Fibroblast of skin of left biceps (primary cell): ENCODE measurements around the gene MS4A4E.
"Not testable (repeated sequence)": the region's sequence is repeated elsewhere in the genome, so short reads cannot be mapped to it uniquely, and the experiment has no call there.

Experiments used
- DNase-seq, 2 experiments: peaks; one replicate each; pipeline ENCODE4 v3.0.0-alpha.2; 2013; ENCODE audit warnings: low read depth in 2 of 2

Gene MS4A4E

GRCh38 chr11:60242740-60243239 is at the start of gene MS4A4E:
Gene MS4A4E (minus strand): TSS chr11:60243137. CDS start chr11:60230055, 13,082 bp downstream.
- no peak for DNase-seq

- no peak for DNase-seq
Observed at GRCh38 chr11:60292145-60292544, 49.2 kb upstream of the MS4A4E start.

DNA sequence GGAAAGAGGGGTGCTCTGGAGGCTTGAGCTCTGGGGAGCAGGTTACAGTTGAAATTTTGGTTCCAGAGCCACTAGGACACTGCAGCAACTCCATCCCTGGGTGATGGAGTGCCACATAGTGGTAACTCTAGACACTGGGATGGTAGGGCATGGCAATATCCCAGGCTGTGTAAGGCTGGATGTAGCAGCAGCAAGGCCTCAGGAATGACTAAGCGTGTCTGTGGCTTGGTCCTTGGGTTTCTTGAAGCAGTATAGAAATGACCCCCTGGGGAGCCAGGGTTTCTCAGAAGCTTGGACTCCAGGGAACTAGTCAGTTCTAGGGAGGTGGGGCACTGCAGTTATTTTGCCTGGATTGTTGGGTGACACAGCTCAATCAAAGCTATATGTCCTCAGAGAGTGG is 45.6 kb upstream of the MS4A4E start:
- DNase-seq, result no peak

- DNase-seq, result not testable (repeated sequence)
Observed at GRCh38 chr11:60285411-60286126, 42.6 kb upstream of the MS4A4E start.

GRCh38 chr11:60282286-60282685 is 39.3 kb upstream of the MS4A4E start:
- DNase-seq, result no peak

DNA sequence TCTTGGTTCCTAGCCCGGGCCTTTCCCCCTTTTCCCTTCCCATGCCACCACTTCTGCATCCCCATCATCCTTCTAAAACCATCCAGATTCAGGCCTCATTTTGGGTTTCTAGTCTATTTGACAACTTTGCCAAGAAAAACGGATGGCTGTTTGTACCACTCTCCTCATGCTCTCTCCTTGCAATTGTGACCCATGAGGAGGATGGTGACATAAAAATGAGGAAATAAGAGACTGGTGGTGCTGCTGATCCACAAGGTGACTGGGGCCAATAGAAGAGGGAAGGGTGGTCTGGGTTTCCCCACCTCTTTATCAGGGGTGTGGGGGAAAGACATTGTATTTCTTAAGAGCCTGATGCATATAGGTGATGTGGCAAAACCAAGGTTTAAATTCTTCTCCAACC is 38.5 kb upstream of the MS4A4E start:
- no peak for DNase-seq

- no peak for DNase-seq
Observed at GRCh38 chr11:60280412-60280811, 37.5 kb upstream of the MS4A4E start, which contains the start of gene MS4A4A. Gene MS4A4A (plus strand): TSS chr11:60280666. CDS start chr11:60280676, 10 bp downstream.

- DNase-seq, result no peak
Observed at GRCh38 chr11:60274416-60274815, 31.5 kb upstream of the MS4A4E start.

DNA sequence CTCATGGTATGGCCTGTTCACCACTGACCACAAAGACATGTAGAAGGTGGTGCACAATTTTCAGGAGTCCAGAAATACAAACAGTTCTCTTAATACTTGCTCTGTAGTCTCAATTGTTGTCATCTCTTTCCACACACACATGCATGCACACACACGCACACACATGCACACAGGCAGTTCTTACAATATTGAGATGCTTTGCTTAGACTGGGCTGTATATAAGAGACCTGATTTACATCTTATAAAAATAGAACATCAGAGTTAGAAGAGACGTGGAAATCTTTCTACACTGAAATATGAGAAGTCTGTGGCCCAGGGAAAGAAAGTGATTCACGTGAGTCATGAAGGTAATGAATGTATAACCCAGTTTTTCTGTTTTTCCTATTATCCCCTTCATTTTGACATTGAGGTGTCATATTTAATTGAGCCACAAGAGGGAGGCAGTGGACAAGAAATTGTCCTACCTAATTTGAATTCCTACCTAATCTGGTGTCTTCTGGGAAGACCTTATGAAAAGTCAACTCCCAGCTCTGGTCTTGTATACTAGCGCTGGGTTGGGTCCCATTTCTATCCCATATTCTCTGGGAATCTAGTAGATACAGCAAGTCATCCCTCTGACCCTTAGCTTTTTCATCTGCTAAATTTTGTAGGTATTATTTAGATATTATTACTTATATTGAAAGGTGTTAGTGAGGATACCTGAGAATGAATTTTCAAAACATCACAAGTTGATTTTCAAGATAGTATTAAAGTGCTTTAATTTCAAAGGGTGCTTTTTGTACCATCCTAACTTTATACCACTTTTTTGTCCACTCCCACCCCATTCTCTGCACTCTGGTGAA is 22.7 kb upstream of the MS4A4E start:
- DNase-seq, result no peak

- DNase-seq, result no peak
Observed at GRCh38 chr11:60264644-60265043, 21.7 kb upstream of the MS4A4E start.

DNA sequence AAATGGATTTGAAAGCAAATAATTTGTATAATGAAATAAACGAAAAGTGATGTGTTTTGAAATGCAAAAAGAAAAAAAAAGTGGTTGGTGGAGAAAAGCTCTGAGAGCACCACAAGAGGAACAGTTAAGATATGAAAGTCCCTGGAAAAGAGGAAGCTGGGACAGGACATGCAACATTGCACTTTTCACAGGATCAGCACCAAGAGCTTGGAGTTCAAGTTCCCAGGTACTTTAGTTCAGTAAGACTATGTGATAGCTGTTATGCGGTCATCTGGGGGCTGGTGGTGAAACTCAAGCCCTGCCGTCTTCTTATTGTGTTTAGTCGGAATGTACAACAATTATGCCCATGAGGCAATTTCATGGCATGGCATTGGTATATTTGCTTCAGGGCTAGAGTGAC is 20.5 kb upstream of the MS4A4E start:
- DNase-seq, result no peak

DNA sequence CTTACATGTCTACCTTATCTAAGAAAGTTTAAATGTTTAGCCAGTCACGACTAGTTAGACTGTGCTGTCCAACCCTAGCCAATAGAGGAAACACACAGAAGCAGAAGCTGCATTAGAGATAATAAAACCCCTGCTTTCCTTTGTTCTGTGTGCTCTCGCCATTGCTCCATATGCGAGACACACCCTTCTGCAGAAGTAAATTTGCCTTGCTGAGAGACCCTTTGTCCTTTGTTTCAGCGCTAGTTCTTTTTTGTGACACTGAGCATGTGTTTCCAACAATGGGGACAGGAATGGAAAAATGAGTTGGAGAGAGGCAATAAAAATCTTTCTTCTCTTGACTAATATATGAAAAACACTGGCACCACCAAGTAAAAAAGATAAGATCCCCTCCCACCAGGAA is 18.1 kb upstream of the MS4A4E start:
- DNase-seq, result no peak

DNA sequence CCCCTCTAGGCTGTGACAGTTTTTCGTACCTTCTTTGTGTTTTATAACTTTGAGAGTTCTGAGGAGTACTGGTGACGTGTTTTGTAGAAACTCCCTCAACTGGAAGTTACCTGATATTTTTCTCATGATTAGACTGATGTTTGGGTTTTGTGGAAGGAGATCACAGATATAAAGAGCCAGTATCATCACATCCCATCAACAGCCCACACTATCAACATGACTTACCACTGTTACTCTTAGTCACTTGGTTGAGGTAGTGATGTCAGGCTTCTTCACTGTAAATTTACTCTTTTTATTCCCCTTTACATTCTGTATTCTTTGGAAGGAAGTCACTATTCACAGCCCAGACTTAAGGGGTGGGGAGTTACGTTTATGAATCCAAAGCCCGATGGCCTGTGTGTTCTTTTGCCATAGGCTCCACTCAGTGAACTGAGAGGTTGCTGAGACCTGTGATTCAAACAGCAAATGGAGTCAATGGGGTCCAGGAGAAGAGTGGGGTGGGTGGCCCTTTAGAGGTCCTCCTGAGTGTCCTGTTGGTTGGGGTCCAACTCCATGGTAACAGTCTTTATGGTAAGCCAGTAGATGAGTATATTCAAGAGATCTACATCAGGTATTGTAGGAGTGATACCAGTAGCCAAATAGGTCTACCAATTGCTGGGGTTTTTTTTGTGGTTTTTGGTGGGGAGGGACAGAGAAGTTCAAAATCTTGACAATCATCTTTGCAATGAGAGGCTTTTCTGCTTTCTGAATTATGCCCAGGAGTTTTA is 15.2 kb upstream of the MS4A4E start:
- DNase-seq, result no peak

- DNase-seq, result no peak
Observed at GRCh38 chr11:60252213-60253108, 9.5 kb upstream of the MS4A4E start.

- DNase-seq, result no peak
Observed at GRCh38 chr11:60251485-60252212, 8.7 kb upstream of the MS4A4E start.

- DNase-seq, result no peak
Observed at GRCh38 chr11:60241786-60242185, 1.2 kb downstream of the MS4A4E start.

- no peak for DNase-seq
Observed at GRCh38 chr11:60240662-60241061, 2.3 kb downstream of the MS4A4E start.

DNA sequence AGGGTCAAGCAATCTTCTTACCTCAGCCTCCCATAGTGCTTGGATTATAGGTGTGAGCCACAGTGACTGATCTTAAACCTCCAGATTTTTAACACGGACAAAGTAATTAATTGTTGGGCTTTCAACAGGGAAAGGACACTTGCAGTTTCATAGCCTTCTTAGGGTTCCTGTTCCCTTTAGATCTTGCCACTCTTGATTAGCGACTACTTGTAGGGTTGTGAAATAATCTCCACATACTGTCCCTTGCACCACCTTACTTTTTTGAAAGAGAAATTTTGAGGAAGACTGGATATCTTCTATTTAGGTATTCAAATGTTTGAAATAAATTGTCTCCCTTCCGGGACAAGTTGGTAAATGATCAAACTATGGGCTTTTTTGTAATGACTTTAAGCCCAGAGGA is 7.6 kb downstream of the MS4A4E start:
- DNase-seq, result no peak

- DNase-seq, result no peak
Observed at GRCh38 chr11:60230681-60231080, 12.3 kb downstream of the MS4A4E start.

- DNase-seq, result no peak
Observed at GRCh38 chr11:60222141-60222540, 20.8 kb downstream of the MS4A4E start.
